Superior temporal gyrus (tissue), 1 donor: ENCODE results near the gene ABCA10.
"Not testable (repeated sequence)": the region's sequence is repeated elsewhere in the genome, so short reads cannot be mapped to it uniquely, and the experiment has no call there.

Experiments used
- DNase-seq: peaks from one replicate; pipeline ENCODE4 v3.0.0-alpha.2; 2016; ENCODE audit errors: extremely low spot score

Gene ABCA10

GRCh38 chr17:69228576-69228975, at the start of gene ABCA10:
Gene ABCA10, minus strand, starts transcription at chr17:69228824. Its CDS starts 3,466 bp downstream, at chr17:69225358.
- no peak for DNase-seq

- not testable (repeated sequence) for DNase-seq
Observed at GRCh38 chr17:69276279-69276678, 47.7 kb upstream of the ABCA10 start.

GRCh38 chr17:69275751-69276150, 47.1 kb upstream of the ABCA10 start:
- DNase-seq, result no peak

- no peak for DNase-seq
Observed at GRCh38 chr17:69271023-69271422, 42.4 kb upstream of the ABCA10 start.

GRCh38 chr17:69269131-69269998, 40.7 kb upstream of the ABCA10 start:
- peak; percentile 60 for DNase-seq

- DNase-seq, result no peak
Observed at GRCh38 chr17:69268543-69269014, 40.0 kb upstream of the ABCA10 start.

- no peak for DNase-seq
Observed at GRCh38 chr17:69267219-69267618, 38.6 kb upstream of the ABCA10 start.

GRCh38 chr17:69265873-69266272, 37.2 kb upstream of the ABCA10 start:
- no peak for DNase-seq

GRCh38 chr17:69254187-69254586, 25.6 kb upstream of the ABCA10 start:
- DNase-seq, result no peak

- DNase-seq, result no peak
Observed at GRCh38 chr17:69250641-69251040, 22.0 kb upstream of the ABCA10 start.

- DNase-seq, result peak; percentile 94
Observed at GRCh38 chr17:69246726-69247375, 18.2 kb upstream of the ABCA10 start.

GRCh38 chr17:69246202-69246601, 17.6 kb upstream of the ABCA10 start:
- no peak for DNase-seq

- DNase-seq, result no peak
Observed at GRCh38 chr17:69245617-69246016, 17.0 kb upstream of the ABCA10 start.

GRCh38 chr17:69239611-69240600, 11.3 kb upstream of the ABCA10 start:
- DNase-seq, result no peak

GRCh38 chr17:69236946-69237345, 8.3 kb upstream of the ABCA10 start:
- no peak for DNase-seq

GRCh38 chr17:69236464-69236863, 7.8 kb upstream of the ABCA10 start:
- no peak for DNase-seq

GRCh38 chr17:69235338-69236058, 6.9 kb upstream of the ABCA10 start:
- DNase-seq, result peak; percentile 96

- DNase-seq, result no peak
Observed at GRCh38 chr17:69232650-69233049, 4.0 kb upstream of the ABCA10 start.

GRCh38 chr17:69231521-69231920, 2.9 kb upstream of the ABCA10 start:
- no peak for DNase-seq

GRCh38 chr17:69230939-69231338, 2.3 kb upstream of the ABCA10 start:
- DNase-seq, result no peak

GRCh38 chr17:69228018-69228417, 606 bp downstream of the ABCA10 start:
- no peak for DNase-seq
